ENCODE measurements around the gene MKLN1.
"Not testable (repeated sequence)": the region's sequence is repeated elsewhere in the genome, so short reads cannot be mapped to it uniquely, and the experiment has no call there.

MKLN1 gene

DNA sequence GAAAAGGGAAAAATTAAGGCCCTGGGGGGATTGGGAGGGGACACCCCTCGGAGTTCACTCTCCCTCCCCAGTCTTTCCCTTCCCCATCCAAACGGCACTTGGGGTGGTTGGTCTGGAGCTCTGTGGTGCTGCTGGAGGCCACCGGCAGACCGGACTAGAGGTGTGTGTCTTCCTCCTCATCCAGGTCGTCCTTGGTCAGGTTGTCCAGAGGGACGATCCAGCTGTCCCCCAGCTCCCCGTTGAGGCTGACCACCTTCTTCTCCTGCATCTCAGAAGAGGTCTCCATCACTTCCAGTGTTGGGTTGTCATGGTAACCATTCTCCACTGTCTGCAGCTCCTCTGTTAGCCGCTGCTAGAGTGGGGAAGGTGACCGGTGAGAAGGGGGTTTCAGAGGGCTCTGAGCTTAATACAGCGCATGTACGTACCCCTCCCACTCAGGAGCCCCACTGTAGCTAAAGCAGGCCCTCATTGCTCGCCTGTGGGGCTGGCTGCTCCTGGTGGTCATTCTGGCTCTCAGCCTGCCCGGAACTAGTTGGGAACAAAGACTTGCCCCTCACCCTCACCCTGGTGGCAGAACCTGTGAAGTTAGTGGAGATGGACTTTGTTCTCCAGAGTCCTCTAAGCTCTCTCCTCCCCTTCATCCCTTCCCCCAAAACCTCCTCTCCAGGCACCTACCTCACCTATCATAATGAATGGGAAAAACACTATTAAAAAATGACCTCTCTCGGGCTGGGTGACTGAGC lies 176.7 kb downstream of the MKLN1 start:
- DNase-seq: no peak

DNA sequence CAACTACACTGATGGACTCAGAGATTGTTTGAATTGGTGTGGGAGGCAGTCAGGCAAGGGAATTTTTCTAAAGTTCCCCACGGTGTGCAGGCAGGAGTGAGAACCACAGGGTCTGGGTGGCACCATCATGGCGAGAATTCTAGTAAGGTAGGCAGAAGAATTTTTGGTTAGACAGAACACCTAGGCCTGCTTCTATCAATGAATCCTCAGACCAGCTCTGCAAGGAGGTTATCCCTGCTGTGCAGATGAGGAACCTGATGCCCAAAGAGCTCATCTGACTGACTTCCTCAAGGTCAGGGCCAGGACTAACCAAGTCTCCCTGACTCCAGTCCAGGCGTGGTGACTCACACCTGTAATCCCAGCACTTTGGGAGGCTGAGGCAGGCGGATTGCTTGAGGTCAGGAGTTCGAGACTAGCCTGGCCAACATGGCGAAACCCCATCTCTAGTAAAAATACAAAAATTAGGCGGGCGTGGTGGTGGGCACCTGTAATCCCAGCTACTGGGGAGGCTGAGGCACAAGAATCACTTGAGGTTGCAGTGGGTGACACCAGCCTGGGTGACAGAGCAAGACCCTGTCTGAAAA lies 177.5 kb downstream of the MKLN1 start:
- DNase-seq: not testable (repeated sequence)

DNA sequence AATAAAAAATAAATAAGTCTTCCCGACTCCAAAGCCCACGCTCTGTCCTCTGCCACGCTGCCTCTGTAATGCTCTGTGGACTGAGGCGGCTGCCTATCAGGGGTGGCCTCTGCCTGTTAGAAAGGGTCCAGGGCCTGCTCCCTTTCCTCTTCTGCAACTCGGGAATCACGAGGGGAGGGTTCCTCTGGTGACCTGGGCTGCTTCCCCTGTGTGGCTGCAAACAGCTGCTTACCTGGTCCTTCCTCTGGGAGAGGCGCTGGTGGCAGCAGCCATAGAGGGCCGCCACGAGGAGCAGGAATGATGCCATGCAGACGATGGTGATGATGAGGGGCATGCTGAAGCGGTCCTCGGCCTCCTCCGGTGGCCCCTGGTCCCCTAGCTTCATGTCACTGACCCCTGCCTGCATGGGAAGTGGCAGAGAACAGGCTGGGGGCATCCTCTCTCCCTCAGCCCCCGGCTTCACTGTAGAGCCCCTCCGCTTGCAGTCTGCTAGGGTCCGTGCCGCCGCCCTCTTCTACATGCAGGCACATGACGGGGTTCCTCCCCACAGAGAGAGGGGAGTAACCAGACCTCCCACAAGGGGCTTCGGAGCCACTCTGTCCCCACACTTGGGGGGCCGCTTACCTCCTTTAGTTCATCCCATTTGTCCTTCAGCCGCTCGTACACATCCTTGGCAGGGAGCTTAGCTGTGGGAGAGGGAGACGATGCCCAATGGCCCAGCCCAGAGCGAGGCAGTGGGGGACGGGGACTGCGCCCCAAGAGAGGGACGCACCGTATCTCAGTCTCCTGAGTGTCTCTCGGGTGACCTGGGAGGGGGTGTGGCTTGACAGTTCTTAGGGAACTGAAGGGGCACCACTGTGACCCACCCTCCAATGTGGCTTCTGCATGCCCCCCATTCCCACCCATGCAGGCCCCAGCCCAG lies 178.2 kb downstream of the MKLN1 start:
- no peak for DNase-seq

DNA sequence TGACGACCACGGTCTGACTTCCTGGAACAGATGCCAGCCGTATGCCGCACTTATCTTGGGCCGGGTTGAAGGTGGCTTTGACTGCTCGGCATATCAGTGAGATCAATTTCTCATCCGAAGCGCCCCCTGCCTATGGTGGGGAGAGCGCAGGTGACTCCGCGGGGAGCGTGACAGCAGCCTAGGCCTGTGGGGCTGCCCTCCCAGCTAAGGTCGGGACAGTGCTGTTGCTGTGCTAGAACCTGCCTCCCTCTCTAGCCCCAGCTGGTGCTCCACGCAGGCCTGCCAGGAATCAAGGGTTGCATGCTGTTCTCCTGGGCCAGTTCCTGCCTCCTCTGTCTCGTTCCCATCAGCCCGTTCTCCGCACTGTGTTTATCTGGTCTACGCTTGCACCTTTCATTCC lies 178.9 kb downstream of the MKLN1 start:
- no peak for DNase-seq

DNA sequence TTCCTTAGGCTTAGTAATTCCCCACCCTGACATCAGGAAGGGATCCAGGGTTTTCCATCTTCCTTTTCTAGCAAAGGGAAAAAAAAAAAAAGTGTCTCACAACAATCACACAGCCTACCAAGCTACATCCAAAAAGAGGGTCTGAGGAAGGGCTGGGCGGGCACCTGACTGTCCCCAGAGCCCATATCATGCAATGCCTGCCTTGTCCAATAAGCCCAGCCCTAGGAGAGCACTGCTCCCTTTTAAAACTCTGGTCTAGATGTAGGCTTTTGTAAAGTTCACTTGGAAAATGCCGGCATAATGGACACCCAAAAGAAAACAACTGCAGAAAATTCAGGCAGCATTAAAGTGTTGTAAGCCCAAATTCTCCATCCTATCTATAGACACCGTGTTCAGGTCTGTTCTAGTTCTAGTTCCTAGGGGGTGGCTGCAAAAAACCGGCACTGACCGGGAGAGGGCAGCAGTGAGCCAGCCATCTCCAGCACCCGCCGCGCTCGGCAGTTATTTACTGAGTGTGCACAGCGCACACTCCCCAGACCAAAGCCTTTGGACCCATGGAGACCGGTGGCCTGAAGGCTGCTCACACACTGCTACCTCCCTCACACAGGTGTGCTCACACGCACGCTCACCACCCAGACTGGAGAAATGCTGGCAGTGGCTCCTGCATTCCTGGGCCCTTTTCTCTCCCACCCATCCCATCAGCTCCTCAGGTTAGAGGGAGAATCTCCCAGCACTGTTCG lies 180.1 kb downstream of the MKLN1 start:
- DNase-seq: peak; percentile 78

DNA sequence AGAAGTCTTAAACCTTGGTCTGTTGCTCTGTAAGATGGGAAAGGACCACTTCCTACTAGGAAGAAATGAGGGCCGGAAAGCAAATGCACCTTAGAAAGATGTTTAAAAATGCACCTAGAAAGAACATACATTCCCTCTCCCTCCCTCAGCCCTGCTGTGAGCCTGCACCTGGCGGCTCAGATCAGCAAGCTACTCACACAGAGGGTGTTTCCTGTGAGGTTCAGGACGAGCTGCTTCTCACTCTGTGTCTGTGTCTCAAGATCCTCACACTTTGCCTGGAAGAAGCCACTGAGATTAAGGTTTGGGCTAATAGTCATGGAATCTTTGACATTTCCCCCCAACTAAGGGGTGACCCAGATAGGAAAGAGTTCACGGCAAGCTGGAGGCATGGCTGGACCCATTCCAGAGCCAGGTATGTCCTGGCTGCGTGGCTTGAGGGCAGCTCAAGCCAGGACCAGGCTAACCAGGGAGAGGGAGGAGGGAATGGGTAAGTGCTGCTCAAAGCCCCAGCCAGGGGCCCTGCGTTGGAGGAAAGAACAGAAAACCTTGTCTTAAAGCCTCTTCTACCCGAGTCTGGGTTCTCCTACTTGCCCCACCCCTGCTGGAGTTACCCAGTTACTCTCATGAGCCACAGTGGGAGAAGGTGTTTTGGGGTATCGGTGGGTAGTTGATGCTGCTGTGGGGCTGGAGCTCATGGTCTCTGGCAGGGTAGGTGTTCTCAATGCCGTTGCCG lies 181.2 kb downstream of the MKLN1 start:
- DNase-seq: no peak

DNA sequence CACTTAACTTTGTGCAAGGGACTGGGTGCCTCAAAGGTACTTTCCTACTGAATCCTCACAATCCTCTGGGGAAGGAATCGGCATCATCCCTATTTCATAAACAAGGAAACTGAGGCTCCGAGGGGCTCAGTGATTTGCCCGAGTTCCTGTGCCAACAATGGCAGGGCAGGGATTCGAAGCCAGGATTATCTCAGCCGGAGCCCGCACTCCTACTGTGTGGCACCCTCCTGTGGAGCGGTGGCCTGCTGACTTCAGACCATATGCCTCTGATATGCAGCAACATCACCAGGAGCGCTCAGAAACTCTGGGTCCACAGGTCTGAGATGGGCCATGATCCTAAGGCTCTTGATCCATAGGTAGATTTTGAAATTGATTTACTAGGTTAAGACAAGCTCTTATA lies 182.1 kb downstream of the MKLN1 start:
- no peak for DNase-seq

DNA sequence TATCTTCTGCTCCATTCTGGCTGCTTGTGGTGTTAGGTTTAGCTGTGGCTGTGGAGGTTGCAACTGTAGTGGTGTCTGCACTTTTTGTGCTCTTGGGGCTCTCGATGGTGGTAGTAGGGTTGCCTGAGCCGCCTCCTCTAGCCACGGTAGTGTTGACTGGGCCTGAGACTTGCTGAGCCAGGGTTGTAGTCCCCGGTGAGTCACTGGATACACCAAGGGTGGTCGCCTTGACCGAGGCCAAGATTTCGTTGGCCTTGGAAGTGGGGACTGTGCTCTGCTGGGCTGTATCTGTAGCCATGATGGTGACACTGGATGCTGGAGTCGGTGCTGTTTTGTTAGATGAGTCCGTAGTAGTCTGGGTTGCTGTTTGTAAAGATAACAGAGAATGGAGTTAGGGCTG lies 183.4 kb downstream of the MKLN1 start:
- DNase-seq: no peak

DNA sequence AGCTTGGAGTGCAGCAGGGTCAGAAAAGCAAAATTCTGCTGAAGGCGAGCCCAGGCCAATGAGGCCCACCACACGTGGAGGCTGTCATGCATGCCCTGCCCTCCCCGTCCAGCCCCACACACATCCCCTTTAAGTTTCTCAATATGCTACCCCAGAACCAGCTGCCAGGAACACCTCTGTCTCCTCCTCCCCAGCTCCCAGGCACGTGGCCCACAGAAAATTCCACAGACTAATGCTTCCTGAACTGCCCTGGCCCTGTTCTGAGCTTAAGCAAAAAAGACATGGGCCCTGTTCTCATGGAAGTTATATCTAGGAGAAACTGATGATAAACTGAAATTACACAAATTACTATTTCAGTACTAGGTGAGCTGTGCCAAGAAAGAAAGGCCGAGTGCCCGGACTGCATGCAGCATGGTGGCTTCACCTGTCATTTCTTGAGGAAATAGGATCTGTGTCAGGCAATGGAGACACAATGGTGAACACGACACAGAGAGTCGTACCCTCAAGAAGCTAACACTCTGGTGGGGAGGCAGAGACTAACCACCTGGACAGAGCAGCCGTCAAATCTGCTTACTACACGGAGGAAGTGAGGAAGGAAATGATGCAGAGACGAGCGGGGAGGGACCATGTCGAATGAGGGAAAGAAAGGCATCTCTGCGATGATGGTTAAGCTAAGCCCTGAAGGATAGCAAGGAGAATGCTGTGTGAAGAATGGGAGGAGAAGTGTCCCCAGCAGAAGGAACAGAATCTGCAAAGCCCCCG lies 184.3 kb downstream of the MKLN1 start:
- no peak for DNase-seq

DNA sequence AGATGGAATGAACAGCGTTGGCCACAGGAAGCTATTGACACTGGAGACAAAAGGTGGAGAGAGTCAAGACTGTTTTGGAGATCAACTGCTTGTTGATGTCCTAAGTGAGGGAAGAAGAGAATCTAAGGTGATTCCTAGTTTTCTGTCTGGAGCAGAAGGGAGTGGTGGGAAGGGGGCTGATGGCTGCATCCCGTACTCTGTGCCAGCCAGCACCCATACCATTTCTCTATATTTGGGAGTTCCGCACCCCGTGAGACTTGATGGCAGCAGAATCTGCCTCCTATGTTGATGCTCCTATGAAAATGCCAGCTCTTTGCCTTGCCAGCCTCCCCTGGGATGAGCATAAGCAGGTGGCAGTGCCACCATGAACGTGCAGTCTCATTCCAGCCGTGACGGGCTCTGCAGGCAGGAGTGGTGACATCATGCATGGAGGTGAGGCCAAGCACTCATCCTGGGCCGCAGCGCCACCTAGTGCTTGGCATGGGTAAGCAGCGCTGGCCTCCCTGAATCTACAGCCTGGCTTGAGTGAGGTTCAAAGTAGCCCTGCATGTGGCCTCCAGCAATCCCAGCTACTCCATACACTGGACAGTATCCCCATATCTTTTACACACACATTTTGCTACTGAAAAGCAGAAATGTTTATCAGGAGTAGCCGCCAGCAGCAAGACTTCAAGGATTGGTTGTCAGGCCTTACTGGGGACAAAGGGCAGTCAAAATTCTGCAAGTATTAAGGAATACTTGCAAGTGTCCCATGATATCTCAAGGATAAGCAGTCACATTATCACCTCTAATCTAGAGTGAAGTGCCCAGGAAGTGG lies 185.8 kb downstream of the MKLN1 start:
- DNase-seq: peak; percentile 67

DNA sequence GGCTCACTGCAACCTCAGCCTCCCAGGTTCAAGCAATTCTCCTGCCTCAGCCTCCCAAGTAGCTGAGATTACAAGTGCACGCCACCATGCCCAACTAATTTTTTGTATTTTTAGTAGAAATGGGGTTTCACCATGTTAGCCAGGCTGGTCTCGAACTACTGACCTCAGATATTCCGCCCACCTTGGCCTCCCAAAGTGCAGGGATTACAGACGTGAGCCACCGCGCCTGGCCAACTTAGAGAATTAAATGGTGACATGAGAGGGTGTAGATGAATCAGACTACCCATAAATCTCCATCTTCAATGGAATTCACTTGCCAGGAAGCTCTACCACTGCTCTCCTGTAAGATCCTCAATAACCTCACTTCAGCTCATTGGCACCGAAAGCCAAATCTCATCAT lies 187.8 kb downstream of the MKLN1 start:
- not testable (repeated sequence) for DNase-seq

DNA sequence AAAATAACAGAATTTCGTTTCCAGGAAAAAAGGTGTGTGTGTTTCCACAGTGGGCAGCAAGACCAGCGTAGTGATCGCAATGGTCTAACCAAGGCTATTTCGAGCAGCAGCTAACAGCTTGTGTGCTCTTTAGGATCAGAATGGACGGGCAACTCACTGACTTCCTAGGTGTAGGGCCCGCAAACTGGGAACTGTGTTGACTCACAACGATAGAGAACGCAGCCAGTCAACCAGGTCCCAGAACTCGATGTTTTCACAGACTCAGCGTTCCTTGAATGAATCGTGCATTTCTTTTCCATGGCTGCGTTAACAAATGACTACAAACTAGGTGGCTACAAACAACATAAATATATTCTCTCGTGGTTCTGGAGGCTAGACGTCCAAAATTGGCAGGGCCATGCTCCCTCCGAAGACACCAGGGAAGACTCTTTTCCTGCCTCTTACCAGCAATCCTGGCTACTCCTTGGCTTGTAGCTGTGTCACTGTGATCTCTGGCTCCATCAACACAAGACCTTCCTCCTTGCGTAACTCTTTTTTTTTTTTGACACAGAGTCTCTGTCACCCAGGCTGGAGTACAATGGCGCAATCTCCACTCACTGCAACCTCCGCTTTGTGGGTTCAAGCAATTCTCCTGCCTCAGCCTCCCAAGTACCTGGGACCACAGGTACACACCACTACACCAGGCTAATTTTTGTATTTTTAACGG lies 189.7 kb downstream of the MKLN1 start:
- no peak for DNase-seq

DNA sequence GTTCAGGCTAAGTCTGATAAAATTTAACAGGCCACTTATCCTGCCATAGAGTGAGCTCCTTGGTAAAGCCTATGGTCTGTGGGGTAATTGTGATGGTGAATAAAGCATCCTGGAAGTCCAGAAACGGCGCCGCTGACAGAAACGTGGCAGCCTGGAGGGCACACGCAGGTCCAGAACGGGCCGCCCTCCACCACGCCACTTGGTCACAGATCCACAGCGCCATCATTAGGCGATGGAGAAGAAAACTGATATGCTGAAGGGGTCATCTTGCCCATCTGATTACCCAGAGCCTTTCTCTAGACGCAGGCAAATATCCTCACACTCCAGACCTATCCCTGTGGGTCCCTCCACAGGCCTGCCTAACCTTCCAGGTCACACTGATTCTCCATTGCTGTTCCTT lies 190.9 kb downstream of the MKLN1 start:
- no peak for DNase-seq

DNA sequence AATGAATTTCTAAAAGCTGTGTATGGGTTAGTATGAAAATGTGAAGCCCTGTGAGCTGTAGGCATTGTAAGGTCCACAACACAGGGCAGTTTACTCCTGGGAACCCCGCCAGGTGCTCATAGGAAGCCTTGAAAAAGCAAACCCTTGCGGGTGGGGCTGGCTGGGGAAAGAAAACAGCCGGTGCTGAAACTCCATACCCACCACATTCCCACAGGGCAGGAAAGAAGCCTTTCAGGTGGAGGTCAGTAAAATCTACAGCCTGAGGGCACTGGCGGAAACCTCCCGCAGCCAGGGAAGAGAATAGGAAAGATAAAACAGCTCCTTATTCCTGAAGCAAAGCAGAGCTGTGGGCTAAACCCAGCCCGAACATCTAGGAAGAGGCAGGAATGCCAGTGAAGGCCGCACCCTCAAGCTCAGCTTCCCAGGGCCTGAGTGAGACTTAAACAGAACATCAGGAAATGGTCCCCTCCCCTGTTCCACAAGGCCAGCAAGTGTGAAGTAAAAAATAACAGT lies 194.0 kb downstream of the MKLN1 start:
- no peak for DNase-seq

DNA sequence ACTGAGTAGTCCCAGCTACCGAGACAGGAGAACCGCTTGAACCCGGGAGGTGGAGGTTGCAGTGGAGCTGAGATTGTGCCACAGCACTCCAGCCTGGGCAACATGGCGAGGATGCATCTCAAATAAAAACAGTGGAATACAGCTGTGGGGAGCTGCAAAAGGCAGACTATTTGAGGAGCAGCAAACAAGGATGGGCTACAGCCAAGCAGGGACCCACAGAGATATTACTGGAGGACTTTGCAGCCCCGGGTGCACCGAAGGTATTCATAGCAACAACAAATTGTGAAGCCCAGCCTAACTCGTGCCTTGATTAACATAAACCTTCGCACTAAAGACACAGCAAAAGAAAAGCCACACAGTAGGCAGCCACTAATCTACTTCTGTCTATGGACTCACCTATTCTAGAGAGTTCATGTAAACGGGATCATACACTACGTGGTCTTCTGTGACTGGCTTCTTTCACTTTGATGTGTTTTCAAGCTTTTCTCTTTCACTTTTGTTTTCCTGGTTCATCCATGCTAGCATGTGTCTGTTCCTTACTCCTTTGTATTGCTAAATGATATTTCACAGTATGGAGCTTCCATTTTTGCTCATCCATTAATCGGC lies 194.8 kb downstream of the MKLN1 start:
- DNase-seq: no peak

DNA sequence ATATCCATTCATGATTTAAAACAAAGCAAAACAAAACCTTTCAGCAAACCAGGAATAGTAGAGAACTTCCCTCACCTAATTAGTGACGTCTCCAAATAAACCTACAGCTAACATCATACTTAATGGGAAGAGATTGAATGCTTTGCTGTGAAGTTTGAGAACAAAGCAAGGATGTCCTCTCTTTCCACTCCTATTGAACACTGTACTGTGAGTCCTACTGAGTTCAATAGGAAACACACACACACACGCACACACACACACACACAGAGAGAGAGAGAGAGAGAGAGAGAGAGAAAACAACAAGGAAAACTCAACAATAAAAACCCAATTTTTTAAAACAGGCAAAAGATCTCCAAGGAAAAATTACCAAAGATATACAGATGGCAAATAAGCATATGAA lies 196.4 kb downstream of the MKLN1 start:
- DNase-seq: no peak

DNA sequence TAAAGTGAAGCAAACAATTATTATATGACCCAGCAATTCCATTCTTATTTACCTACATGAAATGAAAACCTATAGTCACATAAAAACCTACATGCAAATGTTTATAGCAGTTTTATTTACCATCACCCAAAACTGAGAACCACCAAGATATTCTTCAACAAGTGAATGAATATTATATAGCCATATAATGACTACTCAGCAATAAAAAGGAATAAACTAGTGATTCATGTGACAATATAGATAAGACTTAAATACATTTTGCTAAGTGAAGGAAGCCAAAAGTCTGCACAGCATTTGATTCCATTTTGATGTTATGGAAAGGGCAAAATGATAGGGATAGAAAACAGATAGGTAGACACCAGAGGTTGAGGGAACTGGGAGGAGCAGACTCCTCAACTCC lies 197.0 kb downstream of the MKLN1 start:
- no peak for DNase-seq

DNA sequence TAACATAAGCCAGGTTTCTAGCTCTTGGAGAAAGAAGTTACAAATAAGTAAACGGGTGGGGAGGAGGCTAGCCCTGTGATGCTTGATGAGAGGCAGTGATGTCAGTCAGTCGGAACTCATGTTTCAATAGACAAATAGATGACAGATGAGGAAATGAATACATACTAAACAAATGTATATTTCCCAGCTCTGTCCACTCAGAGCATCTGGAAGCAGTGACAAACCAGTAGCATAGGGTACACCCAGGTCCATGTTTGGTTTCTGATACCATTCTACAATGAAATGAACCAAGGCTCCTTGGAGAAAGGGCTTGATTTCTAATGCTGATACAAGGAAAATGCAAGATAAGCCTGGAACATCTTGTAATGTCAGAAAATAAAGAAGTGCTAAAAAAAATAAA lies 198.1 kb downstream of the MKLN1 start:
- DNase-seq: no peak

DNA sequence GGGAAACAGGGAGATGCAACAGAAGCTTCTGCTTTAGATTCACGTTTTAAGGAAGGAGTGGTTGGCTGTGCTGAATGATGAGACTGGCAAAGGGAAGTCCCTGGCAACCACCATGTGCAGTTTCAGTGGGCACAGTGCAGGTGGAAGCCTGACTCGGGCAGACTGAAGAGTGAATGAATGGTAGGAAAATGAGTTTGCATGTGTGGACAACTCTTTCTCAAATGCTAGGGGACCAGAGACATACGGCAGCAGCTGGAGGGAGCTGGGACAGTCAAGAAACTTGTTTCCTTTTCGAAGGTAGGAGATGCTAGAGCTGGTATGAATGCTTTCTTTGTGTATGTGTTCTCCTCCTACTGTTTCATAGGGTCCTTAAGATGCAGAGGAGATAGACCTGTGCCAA lies 199.8 kb downstream of the MKLN1 start:
- no peak for DNase-seq

All from activated gamma-delta T cell treated with Interleukin-2 at 50 U/mL for 16 hours (primary cell).